Islet of Langerhans (tissue), 1 donor: ENCODE data around the gene CCDC91.
A peak's percentile ranks its signal among the peaks of the same experiment; 100 is the strongest.

Experiments used
- FAIRE-seq: peaks from one replicate; lab custom pipeline; 2011; peaks lifted over from hg19 to GRCh38; lab: Jason Lieb, UNC

CCDC91 gene, protein sequence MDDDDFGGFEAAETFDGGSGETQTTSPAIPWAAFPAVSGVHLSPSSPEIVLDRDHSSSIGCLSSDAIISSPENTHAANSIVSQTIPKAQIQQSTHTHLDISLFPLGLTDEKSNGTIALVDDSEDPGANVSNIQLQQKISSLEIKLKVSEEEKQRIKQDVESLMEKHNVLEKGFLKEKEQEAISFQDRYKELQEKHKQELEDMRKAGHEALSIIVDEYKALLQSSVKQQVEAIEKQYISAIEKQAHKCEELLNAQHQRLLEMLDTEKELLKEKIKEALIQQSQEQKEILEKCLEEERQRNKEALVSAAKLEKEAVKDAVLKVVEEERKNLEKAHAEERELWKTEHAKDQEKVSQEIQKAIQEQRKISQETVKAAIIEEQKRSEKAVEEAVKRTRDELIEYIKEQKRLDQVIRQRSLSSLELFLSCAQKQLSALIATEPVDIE

GRCh38 chr12:28190321-28191050 is at the start of gene CCDC91:
Gene CCDC91, plus strand, starts transcription at chr12:28190456. Its CDS starts 66,760 bp downstream, at chr12:28257216.
- FAIRE-seq, result peak; percentile 76

DNA sequence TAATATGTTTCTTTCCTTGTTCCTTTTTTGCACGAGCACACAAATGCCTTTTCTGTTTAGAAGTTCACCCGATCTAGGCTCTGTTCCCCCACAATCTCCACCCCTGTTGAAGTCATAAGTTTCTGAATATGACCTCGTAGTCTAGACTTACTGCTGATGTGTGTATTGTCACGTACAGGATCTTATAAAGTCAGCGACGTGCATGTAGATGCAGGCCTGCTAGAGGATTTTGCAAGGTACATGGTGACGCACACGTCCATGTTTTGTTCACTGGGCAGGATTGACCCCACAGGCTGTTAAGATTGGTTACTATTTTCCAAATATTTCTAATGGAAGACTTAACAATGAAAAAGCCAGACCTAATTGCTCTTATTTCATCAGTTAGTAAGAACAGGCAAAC is 46.2 kb upstream of the CCDC91 start:
- no peak for FAIRE-seq

DNA sequence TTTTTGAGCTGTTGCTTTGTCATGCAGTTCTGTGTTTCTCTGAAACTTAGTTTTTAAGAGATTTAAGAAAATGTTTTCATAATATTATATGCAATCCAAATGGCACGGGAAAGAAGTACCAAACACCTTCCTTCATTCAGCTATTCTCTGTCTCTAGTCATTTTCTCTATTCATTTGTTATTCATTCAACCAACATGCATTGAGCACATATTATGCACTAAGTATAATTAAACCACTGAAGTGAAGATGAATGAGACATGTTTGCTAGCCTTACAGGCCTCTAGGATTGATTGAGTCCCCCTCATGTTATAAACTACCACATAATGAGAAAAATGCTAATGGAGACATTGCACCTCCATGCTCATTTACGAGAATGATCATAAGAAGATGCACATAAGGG is 45.7 kb upstream of the CCDC91 start:
- no peak for FAIRE-seq

DNA sequence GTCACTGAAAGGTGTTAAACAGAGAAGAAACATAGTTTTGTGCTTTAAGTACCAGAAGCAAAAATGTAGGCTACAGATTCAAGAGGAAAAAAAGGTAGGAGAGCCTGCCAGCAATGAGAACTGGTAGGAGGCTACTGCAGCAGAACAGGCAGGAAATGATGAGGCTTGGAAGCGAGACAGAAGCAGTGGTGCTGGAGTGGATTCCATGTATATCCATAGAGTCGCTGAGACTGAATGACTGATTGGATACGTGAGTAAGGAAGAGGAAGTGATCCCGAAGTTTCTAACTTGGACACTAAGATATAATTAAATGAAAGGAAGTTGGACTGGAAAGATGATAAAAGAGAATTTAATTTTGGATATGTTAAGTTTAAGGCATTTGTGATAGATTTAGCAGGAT is 45.0 kb upstream of the CCDC91 start:
- FAIRE-seq, result no peak

DNA sequence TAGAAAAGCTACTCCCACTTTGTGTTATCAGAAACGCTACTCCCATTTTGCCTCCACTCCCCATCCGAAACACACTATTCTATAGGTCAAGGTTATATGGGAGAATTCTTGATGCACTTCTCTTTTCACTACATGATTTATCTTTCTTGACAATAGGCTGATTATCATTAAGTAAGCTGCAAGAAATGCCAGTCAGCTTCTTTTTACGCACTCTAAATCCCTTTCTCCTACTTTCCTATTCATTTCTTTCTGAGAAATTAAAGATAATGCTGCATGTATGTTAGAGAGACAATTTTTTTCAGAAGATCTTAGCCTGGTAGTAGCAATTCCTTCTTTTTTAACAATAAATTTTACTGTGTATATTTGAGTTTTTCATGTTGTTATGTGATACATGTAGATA is 41.0 kb upstream of the CCDC91 start:
- FAIRE-seq, result no peak

DNA sequence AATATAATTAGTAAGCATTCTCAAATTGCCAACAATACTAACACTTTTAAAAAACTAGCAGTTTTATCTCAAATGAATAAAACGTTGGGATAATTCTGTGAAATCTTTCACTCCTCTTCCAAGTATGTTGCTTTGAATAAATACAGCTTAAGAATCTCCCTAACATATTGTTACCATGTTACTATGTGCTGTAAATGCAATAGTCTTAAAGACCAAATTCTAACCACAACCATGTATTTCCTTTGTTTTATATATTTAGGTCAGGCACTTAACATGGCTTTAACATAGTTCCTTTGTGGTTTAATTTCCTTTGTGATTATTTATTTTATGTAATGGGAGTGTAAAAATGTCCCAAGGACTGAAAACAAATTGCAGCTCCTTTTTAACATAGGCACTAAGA is 33.9 kb upstream of the CCDC91 start:
- no peak for FAIRE-seq

DNA sequence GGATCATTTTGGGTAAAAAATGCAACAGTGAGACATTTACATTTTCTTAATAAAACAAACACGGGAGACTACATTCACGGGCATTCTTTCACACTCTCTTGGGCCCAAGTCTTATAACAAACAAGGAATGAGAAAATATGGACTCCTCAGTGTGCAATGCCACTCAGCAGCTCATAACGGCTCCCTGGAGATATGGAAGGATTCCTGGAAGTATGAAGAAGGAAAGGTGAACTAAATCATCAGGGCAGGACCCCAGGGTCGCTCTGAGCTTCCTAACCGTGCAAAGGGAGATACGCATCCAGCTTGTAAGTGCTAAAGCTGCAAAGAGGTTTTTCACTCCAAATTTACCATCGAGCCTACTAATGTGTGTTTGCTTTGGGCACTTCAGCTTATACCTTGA is 33.5 kb upstream of the CCDC91 start:
- FAIRE-seq, result no peak

GRCh38 chr12:28158353-28158752 is 31.9 kb upstream of the CCDC91 start:
- no peak for FAIRE-seq

DNA sequence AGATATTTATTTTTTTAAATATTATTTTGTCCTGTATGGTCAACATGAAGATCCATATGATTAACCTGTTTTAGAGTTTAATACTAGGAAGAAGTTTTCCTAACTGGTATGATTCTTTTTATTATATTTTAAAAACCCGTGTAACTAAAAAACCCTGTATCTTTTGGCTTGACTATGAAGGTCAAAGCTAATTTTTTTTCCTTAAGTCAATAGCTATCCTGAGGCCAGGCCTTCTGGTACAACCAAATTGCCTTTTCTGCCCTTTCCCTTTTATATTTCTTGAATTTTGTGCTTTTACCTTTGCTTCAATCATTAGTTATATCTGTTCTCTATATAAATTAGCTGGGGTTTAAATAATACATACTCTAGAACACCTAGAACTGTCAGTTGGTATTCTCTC is 30.6 kb upstream of the CCDC91 start:
- no peak for FAIRE-seq

GRCh38 chr12:28161697-28162096 is 28.6 kb upstream of the CCDC91 start:
- no peak for FAIRE-seq

- no peak for FAIRE-seq
These were observed 27.6 kb upstream of the CCDC91 start for GRCh38 chr12:28162697-28163096.

DNA sequence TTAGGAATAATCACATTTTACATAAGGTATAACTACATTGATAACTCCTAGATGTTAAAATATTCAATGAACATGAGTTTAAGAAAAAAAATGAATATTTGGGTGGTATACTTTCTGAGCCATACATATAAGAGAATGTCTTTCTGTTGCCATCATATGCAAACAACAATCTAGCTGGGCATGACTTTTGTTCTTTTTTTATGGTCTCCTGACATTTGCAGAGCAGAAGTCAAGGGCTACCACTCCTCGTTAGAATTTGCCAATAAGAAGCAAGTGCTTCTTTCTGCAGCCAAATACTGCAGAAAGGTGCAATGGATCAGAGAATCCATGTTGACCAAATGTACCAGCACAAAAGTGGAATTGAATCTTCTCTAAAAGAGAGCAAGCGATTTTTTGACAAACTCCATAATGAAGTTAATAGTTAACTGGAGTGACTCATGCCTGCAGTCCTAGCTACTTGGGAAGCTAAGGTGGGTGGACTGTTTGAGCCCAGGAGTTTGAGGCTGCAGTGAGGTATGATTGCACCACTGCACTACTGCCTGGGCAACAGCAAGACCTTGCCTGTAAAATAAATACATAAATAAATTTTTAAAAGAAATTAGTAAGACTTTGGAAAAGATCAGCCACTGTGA is 25.5 kb upstream of the CCDC91 start:
- FAIRE-seq, result no peak

DNA sequence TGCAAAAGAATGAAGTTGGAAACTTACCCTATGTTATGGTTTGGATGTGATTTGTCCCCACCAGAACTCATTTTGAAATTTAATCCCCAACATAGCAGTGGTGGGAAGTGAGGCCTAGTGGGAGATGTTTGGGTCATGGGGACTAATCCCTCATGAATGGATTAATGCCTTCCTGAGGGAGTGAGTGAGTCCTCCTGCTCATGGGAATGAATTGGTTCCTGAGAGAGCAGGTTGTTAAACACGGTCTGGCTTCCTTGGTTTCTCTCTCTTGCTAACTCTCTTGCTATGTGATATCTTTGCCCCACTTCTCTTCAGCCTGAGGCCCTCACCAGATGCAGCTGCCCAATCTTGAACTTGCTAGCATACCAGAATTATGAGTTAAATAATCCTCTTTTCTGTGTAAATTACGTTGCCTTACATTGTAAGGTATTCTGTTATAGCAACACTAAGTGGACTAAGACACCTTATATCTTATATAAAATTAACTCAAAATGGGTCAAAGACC is 22.2 kb upstream of the CCDC91 start:
- no peak for FAIRE-seq

DNA sequence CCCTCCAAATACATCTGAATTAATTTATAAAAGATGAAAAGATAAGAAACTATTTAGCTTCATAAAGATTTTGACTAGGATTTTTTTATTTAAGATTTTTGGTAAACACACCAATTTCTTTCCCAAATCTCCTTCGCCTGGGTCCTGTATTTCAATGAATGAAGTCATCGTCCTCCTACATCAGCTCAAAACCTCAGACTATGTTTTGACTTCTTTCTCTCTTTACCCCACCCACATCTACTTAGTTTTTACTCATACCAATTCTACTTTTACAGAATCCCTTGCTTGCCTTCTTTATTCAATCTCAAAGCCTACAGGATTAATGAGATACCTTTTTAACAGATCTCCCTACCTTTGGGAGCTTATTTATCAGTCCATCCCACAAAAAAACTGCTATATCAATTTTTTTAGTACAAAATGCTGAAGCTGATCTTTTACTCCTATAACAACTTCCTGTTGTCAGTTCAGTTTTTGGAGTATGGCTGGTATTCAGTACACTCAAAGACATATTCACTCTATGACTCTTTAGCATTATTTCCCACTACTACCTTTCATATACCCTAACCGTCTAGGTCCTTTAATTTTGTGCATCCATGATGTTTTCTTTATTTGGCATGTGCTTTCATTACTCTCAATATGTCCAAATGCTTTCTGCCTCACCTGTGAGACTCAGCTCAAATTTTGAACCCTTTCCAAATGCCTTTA is 18.7 kb upstream of the CCDC91 start:
- FAIRE-seq, result no peak

- peak; percentile 90 for FAIRE-seq
These were observed 17.7 kb upstream of the CCDC91 start for GRCh38 chr12:28172434-28173030.

DNA sequence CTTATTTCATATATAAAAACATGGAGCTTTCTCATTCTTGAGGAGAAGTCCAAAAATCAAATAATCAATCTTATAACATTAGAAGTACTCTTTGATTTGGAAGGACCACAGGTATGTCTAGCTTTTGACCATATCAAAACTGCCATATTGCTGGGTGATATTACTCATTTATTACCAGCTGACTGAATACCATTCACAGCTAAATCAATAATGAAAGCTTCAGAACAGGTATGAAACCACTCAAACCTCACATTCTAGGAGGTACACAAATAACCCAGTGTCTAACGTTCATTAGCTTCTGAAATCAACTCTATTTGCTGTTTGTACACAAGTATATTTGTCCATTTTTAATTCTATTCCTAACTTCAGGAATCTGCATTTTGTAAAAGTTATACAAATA is 16.8 kb upstream of the CCDC91 start:
- no peak for FAIRE-seq

GRCh38 chr12:28175098-28175589 is 15.1 kb upstream of the CCDC91 start:
- FAIRE-seq, result no peak

- FAIRE-seq, result no peak
These were observed 14.0 kb upstream of the CCDC91 start for GRCh38 chr12:28176295-28176694.

GRCh38 chr12:28177461-28177860 is 12.8 kb upstream of the CCDC91 start:
- FAIRE-seq, result no peak

DNA sequence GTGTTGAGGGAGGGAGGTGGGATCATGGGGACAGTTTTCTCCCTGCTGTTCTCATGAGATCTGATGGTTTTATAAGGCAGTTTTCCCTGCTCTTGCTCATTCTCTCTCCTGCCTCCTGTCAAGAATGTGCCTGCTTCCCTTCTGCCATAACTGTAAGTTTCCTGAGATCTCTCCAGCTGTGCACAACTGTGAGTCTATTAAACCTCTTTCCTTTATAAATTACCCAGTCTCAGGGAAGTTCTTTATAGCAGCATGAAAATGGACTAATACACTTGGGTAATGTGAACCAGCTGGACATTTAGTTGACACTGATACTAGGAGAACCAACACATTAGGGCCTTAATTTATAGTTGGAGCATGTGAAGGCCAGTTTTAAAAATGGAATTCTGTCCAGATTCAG is 12.4 kb upstream of the CCDC91 start:
- FAIRE-seq, result no peak

DNA sequence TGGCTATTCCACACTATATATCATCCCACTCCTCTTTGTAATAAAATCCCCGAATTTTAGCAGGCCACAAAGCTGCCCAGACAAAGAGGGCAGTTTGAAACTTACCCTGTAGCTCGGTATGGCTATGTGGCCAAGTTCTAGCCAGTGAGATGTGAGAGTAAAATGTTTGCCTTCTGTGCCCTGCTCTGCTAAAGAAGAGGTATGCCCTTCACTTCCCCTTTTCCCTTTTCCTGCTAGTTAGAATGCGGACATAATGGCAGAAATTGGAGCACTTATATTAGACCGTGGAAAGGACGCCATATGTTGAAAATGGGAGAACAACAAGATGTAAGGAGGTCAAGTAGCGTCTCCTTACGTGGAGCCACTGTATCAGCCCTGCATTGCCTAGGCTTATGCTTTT is 11.5 kb upstream of the CCDC91 start:
- FAIRE-seq, result no peak

DNA sequence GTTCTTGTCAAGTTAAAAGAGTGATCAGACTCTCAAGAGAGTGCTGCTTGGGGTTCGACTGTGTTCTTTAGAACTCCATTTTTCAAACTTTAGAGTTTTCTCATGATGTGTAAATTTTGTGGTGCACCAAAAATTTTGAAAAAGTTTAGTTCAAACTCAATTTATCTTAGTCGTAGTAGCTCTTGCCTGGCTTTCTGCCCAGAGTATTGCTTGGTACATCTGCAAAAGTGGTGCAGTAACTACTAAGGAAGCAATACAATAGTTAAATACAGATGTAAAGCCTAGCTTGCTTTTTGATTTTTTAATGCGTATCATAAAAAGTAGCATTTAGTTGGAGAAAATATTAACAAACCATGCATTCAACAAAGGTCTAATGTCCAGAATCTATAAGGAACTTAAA is 9.5 kb upstream of the CCDC91 start:
- no peak for FAIRE-seq
